Renal cortical epithelial cell (primary cell): Measurements from ENCODE around the gene TSPY10. TPM values are rescaled to one million over a fixed set of nuclear protein-coding genes. Genes with fewer than 3 reads are reported as not detected.
"Not testable (repeated sequence)": the region's sequence is repeated elsewhere in the genome, so short reads cannot be mapped to it uniquely, and the experiment has no call there.

ENCODE experiments used
- DNase-seq: peaks from one replicate; pipeline ENCODE4 v3.0.0-alpha.2; 2011; ENCODE audit warnings: low read depth
- total RNA-seq: library from RNA; depleted of rRNA; stranded (reverse); fragments of >200 nt; gene quantifications from 2 replicates; pipeline ENCODE4 v1.2.3, GENCODE V29; 2014

Gene TSPY10
- not detected in 2 replicates for total RNA-seq

- DNase-seq, result not testable (repeated sequence)
These were observed at the start of gene TSPY10 for GRCh38 chrY:9527580-9527979. TSS of gene TSPY10 (plus strand) at chrY:9527880. CDS start at chrY:9527926, 46 bp downstream.

DNA sequence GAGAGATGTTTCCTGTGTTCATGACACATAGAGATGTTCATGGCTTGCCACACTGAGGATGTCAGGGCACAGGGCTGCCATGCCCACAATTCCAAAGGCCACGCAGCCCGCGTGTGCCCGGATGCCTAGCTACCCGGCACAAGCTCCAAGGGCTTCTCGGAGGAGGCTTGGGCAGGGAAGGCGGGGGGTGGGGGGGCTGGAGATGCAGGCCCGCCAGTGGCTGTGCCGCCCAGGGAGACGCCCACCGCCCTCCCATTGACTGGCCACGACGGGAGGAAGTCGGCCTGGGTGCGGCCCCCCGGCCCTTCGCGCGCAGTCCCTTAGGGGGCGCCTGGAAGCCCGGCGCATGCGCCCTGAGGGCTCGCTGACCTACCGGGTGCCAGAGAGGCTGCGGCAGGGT is 40.7 kb upstream of the TSPY10 start, which contains the start of gene TSPY9:
Gene TSPY9 (plus strand): TSS at position 301 of the 400 bp plus-strand sequence. CDS start 46 bp downstream, at position 347.
- not testable (repeated sequence) for DNase-seq

DNA sequence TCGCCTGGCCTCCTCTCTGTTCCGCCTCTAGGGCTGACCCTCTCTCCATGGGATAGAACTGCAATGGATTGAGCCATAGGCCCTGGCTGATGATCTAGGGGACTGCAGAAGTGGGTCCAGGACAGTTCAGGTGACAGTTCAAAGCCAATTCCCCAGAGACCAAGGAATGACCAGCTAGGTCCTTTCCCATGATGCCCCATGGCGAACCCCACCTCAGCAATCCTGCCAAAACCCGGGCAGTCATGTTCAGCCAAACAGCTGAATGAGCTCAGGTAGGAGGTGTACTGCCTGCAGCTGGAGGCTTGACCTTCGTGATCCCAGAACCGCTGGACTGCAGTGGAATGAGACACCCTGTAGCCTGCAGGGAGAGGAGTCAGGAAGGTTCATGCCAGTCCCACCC is 23.3 kb upstream of the TSPY10 start:
- DNase-seq, result not testable (repeated sequence)

- not testable (repeated sequence) for DNase-seq
These were observed 11.4 kb upstream of the TSPY10 start for GRCh38 chrY:9516287-9516686.

Other genes with a start within 250 kb of the TSPY10 start
- gene TSPY4, start 190.4 kb upstream of the TSPY10 start, total RNA-seq, result not detected in 2 replicates
- not detected in 2 replicates for gene TSPY8, start 170.1 kb upstream of the TSPY10 start, total RNA-seq
- gene TSPY3, start 129.5 kb upstream of the TSPY10 start, total RNA-seq, result not detected in 2 replicates
- not detected in 2 replicates for gene TSPY1, start 60.9 kb upstream of the TSPY10 start, total RNA-seq
- gene TSPY9, start 40.6 kb upstream of the TSPY10 start, total RNA-seq, result not detected in 2 replicates